PC-3 (cell line): Measurements from ENCODE around the gene SBSN. TPM values are rescaled to one million over a fixed set of nuclear protein-coding genes. Genes with fewer than 3 reads are reported as not detected.

Source experiments
- ATAC-seq: fragments of 200-7000 bp; cut with Tn5 transposase; 2 replicates; pipeline ENCODE4 v1.9.1; 2020; ENCODE audit warnings: mild to moderate bottlenecking, moderate library complexity
- BruUV-seq: library from RNA; stranded (reverse); fragments of 400-500 nt; replicated peaks from 2 replicates; lab custom pipeline; 2021; lab: Mats Ljungman, UMichigan
- CTCF ChIA-PET: fragments of 300-600 bp; sonication (Branson Sonifier 250); formaldehyde crosslinking; loops from one replicate; lab custom pipeline; 2022; ENCODE audit warnings: antibody characterized with exemption; lab: Charles Lee
- POLR2A ChIA-PET: fragments of 300-600 bp; sonication (Branson Sonifier 250); formaldehyde crosslinking; loops from one replicate; lab custom pipeline; 2022; ENCODE audit warnings: antibody characterized with exemption; ENCODE audit not compliant: unreplicated experiment; lab: Charles Lee
- DNase-seq: peaks from one replicate; pipeline ENCODE4 v3.0.0-alpha.2; 2015
- H2AFZ ChIP-seq: fragments of 300-600 bp; sonication (generic); 2 replicates; pipeline ENCODE4 v1.6.0; 2016; ENCODE audit warnings: antibody characterized with exemption, low read length
- H3F3A ChIP-seq: fragments of 300-600 bp; sonication (generic); one replicate; pipeline ENCODE4 v1.6.0; 2017; ENCODE audit warnings: antibody characterized with exemption, low read length, control low read depth, mild to moderate bottlenecking; ENCODE audit not compliant: unreplicated experiment
- H3K27ac ChIP-seq: fragments of 300-600 bp; sonication (generic); 2 replicates; pipeline ENCODE4 v1.5.1; 2016; ENCODE audit warnings: mild to moderate bottlenecking, low read length
- H3K27me3 ChIP-seq: fragments of 300-600 bp; sonication (generic); 2 replicates; pipeline ENCODE4 v1.6.1; 2016; ENCODE audit warnings: low read length, mixed read lengths
- H3K36me3 ChIP-seq: fragments of 300-600 bp; sonication (generic); 2 replicates; pipeline ENCODE4 v1.6.1; 2016; ENCODE audit warnings: low read depth, mixed run types, low read length, mixed read lengths
- H3K4me1 ChIP-seq: fragments of 300-600 bp; sonication (generic); 2 replicates; pipeline ENCODE4 v1.5.1; 2016; ENCODE audit warnings: low read length; ENCODE audit not compliant: insufficient read depth
- H3K4me2 ChIP-seq: fragments of 300-600 bp; sonication (generic); 2 replicates; pipeline ENCODE4 v1.6.0; 2016; ENCODE audit warnings: low read length
- H3K4me3 ChIP-seq: fragments of 300-600 bp; sonication (generic); 2 replicates; pipeline ENCODE4 v1.5.1; 2016; ENCODE audit warnings: mild to moderate bottlenecking, low read length, mixed read lengths
- H3K79me2 ChIP-seq: fragments of 300-600 bp; sonication (generic); 2 replicates; pipeline ENCODE4 v1.6.1; 2017; ENCODE audit warnings: low read length, mixed read lengths
- H3K9ac ChIP-seq: fragments of 300-600 bp; sonication (generic); 2 replicates; pipeline ENCODE4 v1.6.0; 2016; ENCODE audit warnings: mild to moderate bottlenecking, low read length
- H3K9me2 ChIP-seq: fragments of 300-600 bp; sonication (generic); replicated peaks from 2 replicates; pipeline ENCODE4 v1.6.1; 2016; ENCODE audit warnings: mixed run types, low read length, mixed read lengths
- H3K9me3 ChIP-seq: fragments of 300-600 bp; sonication (generic); 2 replicates; pipeline ENCODE4 v1.6.1; 2016; ENCODE audit warnings: low read length, mixed read lengths
- H4K20me1 ChIP-seq: fragments of 300-600 bp; sonication (generic); 2 replicates; pipeline ENCODE4 v1.6.1; 2016; ENCODE audit warnings: low read length, mixed read lengths
- CTCF ChIP-seq: fragments of 300-600 bp; sonication (generic); conservative IDR thresholded peaks from 2 replicates; pipeline ENCODE4 v1.5.1; 2017; ENCODE audit warnings: antibody characterized with exemption, low read depth, mild to moderate bottlenecking, low read length
- EZH2 ChIP-seq: fragments of 300-600 bp; sonication (generic); IDR thresholded peaks from one replicate; pipeline ENCODE4 v1.6.1; 2017; ENCODE audit warnings: antibody characterized with exemption, mild to moderate bottlenecking, low read length; ENCODE audit not compliant: unreplicated experiment
- EZH2phosphoT487 ChIP-seq: fragments of 300-600 bp; sonication (generic); IDR thresholded peaks from 2 replicates; pipeline ENCODE4 v1.6.1; 2018; ENCODE audit warnings: mild to moderate bottlenecking, antibody characterized with exemption, low read length, borderline replicate concordance
- intact Hi-C: fragments of 100-400 bp; cut with micrococcal nuclease; formaldehyde crosslinking; loops from 2 replicates; pipeline ENCODE4 v1.9.0; 2023
- total RNA-seq: library from RNA; depleted of rRNA; stranded (reverse); fragments of >200 nt; gene quantifications from 2 replicates; pipeline ENCODE4 v1.2.3, GENCODE V29; 2014

Gene SBSN
- total RNA-seq, 1 experiment from 2014 or later = 0.26 TPM

- CTCF ChIA-PET = no interaction called here
- H3K9ac ChIP-seq = no peak overlapping the region
- POLR2A ChIA-PET = interaction anchor here (0.6 kb wide), 1 partner anchor 26 kb away, joined by 6 read pairs; no protein-coding TSS in a partner anchor
- peaks cover 19% of the 10 kb centered on the region for H3K4me1 ChIP-seq
- H2AFZ ChIP-seq = no peak overlapping the region
- H3K79me2 ChIP-seq = no peaks in the 10 kb centered on the region
- BruUV-seq = no TSS peak
- no peaks in the 10 kb centered on the region for H3K27me3 ChIP-seq
- no peak overlapping the region for H3K4me3 ChIP-seq
- H3K27ac ChIP-seq = no peak overlapping the region
- no peaks in the 10 kb centered on the region for H3F3A ChIP-seq
- no peaks in the 10 kb centered on the region for H4K20me1 ChIP-seq
- H3K9me2 ChIP-seq = no peaks in the 10 kb centered on the region
- no peaks in the 10 kb centered on the region for H3K36me3 ChIP-seq
- ATAC-seq (no peak), DNase-seq (no peak)
- intact Hi-C loops = loop anchor here (5.0 kb wide), 1 partner anchor 76 kb away; no protein-coding TSS in a partner anchor
- TF ChIP-seq EZH2 = no peak
- no peak for TF ChIP-seq EZH2phosphoT487
- no peak for TF ChIP-seq CTCF
- no peaks in the 10 kb centered on the region for H3K9me3 ChIP-seq
- no peak overlapping the region for H3K4me2 ChIP-seq
Measured at GRCh38 chr19:35516310-35516709, 11.8 kb downstream of the SBSN start.

- no peaks in the 10 kb centered on the region for H4K20me1 ChIP-seq
- peaks cover 8% of the 10 kb centered on the region for H3K79me2 ChIP-seq
- no peak overlapping the region for H3K4me2 ChIP-seq
- no peaks in the 10 kb centered on the region for H3K9me3 ChIP-seq
- DNase-seq (no peak), ATAC-seq (no peak)
- H3K9me2 ChIP-seq = no peaks in the 10 kb centered on the region
- POLR2A ChIA-PET = interaction anchor here (0.6 kb wide), 1 partner anchor 48 kb away, joined by 3 read pairs; no protein-coding TSS in a partner anchor
- CTCF ChIA-PET = no interaction called here
- H3F3A ChIP-seq = no peaks in the 10 kb centered on the region
- TF ChIP-seq EZH2phosphoT487 = no peak
- no peak overlapping the region for H3K4me3 ChIP-seq
- no TSS peak for BruUV-seq
- H3K4me1 ChIP-seq = peaks cover 15% of the 10 kb centered on the region
- H3K27ac ChIP-seq = no peak overlapping the region
- H3K9ac ChIP-seq = no peak overlapping the region
- no peaks in the 10 kb centered on the region for H3K27me3 ChIP-seq
- no peaks in the 10 kb centered on the region for H3K36me3 ChIP-seq
- H2AFZ ChIP-seq = no peak overlapping the region
- intact Hi-C loops = loop anchor here (5.0 kb wide), 1 partner anchor 128 kb away; the partner anchor contains the start of gene ETV2
Measured at GRCh38 chr19:35514282-35514809, 13.8 kb downstream of the SBSN start.

- H3K27me3 ChIP-seq = no peaks in the 10 kb centered on the region
- intact Hi-C loops = loop anchor here (5.0 kb wide), 1 partner anchor 129 kb away; the partner anchor contains the start of gene ETV2
- ChIA-PET POLR2A (interaction anchor here (0.6 kb wide), 1 partner anchor 47 kb away, joined by 3 read pairs; no protein-coding TSS in a partner anchor), CTCF (no interaction called here)
- H3K9me2 ChIP-seq = no peaks in the 10 kb centered on the region
- no peak within 1 kb of the TSS for H3K4me3 ChIP-seq
- H3K9me3 ChIP-seq = no peaks in the 10 kb centered on the region
- H2AFZ ChIP-seq = no peak within 1 kb of the TSS
- ATAC-seq (no peak), DNase-seq (peak; percentile 14)
- no peak within 1 kb of the TSS for H3K4me2 ChIP-seq
- TF ChIP-seq EZH2phosphoT487 (no peak), CTCF (no peak), EZH2 (no peak)
- no peak within 1 kb of the TSS for H3K9ac ChIP-seq
- H4K20me1 ChIP-seq = no peaks in the 10 kb centered on the region
- no TSS peak for BruUV-seq
- H3F3A ChIP-seq = no peaks in the 10 kb centered on the region
- peaks cover 13% of the 10 kb centered on the region for H3K4me1 ChIP-seq
- H3K79me2 ChIP-seq = peaks cover 14% of the 10 kb centered on the region
- no peaks in the 10 kb centered on the region for H3K36me3 ChIP-seq
- no peak within 1 kb of the TSS for H3K27ac ChIP-seq
Measured at GRCh38 chr19:35513628-35514281, 14.4 kb downstream of the SBSN start, which contains the start of gene DMKN. DMKN (minus strand) TSS chr19:35513649; CDS start chr19:35513475, 174 bp downstream.
